Smooth muscle cell of the brain vasculature (primary cell): ENCODE data around the gene ART5.
A peak's percentile ranks its signal among the peaks of the same experiment; 100 is the strongest.

Source experiments
- DNase-seq: peaks from one replicate; pipeline ENCODE4 v3.0.0-alpha.2; 2012; ENCODE audit warnings: low read depth, low spot score

Gene ART5, protein sequence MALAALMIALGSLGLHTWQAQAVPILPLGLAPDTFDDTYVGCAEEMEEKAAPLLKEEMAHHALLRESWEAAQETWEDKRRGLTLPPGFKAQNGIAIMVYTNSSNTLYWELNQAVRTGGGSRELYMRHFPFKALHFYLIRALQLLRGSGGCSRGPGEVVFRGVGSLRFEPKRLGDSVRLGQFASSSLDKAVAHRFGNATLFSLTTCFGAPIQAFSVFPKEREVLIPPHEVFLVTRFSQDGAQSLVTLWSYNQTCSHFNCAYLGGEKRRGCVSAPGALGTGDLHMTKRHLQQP

DNA sequence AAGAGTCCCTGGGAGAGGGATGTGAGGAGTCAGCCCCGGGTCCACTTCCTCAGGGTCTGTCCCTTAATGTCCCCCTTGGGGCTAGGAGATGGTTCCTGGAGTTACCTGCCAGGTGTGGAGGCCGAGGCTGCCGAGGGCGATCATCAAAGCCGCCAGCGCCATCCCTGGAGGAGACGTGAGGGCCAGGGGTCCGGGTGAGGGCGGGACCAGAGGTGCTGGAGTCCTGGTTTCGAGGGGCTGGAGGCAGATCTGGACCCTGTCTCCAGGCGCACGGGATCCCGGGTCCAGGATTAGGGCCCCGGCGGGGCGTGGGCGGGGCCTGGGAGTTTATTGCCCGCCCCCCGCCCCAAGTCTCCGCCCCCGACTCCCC is at the start of gene ART5:
TSS of gene ART5 (minus strand) at position 292 of the 370 bp plus-strand sequence. CDS start at position 162, 130 bp downstream.
- no peak for DNase-seq

DNA sequence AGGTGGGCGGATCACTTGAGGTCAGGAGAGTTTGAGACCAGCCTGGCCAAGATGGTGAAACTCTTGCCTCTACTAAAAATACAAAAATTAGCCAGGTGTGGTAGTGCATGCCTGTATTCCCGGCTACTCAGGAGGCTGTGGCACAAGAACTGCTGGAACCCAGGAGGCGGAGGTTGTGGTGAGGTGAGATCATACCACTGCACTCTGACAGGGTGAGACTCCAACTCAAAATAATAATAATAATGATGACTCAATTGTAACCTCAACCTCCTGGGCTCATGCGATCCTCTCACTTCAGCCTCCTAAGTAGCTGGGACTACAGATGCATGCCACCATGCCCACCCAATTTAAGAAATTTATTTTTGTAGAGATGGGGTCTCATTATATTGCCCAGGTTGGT is 45.0 kb upstream of the ART5 start:
- DNase-seq: no peak

DNA sequence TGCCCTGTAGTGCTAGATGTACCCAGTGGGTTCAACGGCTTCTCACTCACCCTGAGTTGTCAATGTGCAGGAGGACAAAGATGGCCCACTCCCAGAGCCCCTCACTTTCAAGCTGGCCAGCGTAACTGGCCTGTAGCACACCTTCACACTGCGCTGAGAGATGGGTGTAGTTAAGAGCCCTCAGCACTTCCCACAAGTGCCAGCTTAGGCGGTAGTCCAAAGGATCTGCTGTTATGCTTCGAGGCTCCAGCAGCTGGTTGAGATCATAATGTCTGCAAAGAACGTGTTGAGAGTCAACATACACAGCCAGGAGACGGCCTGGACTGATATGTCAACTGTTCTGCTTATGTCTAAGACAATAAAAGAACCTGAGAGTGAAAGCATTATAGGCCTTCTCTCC is 44.1 kb upstream of the ART5 start:
- DNase-seq: no peak

DNA sequence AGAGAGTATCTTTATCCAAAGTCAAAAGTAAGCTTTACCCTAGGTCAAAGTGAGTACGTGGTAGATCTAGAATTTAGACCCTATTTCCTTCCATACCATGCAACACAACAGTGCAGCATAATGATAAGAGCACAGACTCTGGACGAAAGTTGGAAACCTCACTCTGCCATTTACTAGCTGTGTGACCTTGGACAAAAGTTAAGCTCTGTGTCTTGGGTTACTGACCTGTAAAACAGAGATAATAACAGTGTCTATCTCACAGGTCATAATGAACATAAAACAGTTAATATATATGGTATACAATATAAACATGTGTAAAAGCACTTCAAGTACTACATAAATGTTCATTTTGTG is 43.0 kb upstream of the ART5 start:
- no peak for DNase-seq

DNA sequence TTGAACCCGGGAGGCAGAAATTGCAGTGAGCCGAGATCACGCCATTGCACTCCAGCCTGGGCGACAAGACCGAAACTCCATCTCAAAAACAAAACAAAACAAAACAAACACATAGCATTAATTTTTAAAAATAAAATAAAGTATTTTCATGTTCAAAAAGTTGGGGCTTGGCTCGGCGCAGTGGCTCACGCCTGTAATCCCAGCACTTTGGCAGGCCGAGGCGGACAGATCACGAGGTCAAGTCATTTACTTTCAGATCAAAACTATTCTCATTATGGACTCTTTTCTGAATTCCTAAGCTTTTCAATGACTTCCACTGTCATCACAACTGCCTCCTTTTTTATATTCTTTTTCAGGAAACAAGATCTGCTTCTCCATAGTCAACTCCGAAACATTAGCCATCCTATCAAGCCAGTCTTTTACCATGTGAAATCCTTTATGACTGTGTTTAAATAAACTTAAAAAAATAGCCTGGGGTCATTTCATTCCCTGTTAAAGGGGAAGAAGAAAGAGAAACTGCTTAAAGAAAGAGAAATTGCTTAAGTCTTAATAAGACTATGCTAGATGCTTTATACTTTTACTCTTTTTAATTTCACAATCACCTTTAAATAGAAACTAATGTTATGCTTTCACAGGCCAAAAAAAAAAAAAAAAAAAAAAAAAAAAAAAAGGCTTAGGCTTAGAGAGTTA is 42.5 kb upstream of the ART5 start:
- DNase-seq: no peak

DNA sequence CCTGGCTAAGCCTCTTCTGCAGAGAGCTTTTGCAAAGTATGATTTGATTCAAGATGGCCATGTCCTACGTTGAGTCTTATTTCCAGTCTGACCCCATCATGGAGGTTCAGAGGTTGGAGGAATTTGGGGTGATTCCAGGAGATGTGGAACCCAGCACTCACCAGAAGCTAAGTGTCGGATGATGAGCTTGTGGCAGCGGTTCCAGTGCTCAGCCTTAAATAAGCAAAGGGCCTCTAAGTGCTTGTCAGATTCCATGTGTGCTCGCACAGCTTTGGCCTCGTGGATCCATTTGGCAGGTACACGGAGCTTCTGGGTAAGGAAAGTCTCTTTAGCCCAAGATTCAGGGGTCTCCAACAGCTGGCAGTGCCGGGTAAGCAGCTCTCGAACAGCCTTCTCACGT is 41.2 kb upstream of the ART5 start:
- no peak for DNase-seq

DNA sequence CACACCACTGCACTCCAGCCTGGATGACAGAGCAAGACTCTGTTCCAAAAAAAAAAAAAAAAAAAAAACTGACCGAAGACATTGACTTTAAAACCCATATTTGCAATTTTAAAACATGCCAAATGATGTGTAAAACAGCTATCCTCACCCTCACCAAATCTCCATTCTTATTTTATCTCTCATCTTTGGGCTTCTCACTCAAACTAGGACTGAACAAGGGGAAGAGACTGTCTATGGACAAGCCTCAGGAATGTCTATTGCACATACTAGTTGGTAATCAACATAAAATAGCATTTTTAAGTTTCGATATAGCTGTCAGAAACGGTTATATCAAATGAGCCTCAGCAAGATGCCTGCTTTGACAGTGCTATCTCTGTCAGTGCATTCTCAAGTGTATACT is 37.3 kb upstream of the ART5 start:
- no peak for DNase-seq

DNA sequence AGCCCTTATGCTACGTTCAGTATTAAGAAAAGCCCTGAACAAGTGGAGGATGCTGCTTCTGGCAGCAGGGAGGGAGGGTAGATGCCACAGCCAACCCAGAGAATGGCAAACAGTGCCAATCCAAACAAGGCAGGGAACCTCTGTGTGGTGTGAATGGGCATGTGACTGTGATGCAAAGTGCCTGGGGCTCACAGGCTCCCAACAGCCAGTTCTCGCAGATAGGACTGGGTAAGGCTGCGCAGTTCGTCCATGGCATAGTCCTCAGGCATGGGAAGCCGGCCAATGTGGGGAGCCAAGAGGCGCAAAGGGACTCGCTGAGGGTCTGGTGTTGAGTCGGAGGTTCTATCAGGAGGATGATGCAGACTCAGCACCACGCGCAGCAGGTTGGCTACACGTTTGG is 34.2 kb upstream of the ART5 start:
- DNase-seq: no peak

DNA sequence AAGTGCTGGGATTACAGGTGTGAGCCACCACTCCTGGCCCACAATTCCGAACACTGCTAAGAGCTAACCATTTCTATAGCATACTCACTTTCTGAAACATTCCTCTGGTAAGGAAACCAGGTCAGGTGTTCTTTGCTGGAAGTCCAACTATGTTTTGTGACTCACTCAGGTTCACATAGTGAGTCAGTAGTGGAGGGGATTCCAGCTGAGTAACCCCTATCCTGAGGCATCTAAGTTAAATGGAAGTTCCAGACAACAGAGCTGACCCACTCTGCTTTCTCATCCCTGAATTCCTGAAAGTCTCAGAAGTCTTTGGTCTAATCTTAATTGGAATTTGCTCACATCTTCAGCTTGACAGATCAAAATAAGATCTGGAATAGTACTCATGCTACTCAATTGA is 32.4 kb upstream of the ART5 start:
- peak; percentile 3 for DNase-seq

DNA sequence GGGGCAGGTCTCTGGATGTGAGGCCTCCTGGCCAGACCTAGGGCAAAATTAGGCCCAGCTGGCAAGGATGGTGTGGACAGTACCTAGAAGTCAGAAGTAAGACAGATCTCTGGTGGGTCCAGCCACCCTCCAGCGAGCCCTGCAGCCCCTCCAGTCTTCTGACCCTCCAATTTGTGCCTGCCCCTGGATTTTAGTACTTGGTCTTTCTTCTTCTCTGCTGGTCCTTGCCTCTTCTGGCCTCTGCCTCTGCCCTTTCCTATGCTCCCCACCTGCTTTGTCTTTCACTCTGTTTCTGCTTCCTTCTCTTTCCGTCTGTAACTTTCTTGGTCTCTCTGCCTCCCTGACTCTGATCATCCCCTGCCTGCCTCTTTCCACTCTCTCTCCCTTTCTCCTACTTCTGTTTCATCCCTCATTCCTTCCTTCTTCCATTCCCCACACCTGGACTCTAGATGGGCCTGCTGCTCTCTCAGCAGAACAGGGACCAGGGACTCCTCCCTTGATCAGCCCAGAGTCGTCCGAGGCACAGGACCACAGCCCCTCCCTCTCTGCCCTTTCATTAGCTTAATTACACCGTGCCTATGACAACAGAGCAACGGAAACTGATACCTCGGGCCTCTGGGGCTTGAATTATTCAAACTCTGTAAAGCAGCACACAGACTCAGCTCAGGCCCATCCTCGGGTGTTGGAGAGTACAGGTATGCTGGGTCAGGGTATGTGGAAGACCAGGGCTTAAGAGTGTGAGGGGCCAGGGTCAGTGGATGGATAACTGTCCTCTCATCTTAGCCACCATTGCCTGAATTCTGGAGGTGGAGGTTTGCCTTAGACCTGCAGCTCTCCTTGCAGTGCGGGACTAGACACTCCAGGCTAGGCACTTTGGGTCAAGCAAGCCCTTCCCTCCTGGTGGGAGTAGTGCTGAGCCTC is 29.8 kb upstream of the ART5 start, which contains the start of gene CHRNA10:
TSS of gene CHRNA10 (minus strand) at position 51 of the 921 bp plus-strand sequence. CDS start 72 bp downstream, outside the sequence.
- no peak for DNase-seq

DNA sequence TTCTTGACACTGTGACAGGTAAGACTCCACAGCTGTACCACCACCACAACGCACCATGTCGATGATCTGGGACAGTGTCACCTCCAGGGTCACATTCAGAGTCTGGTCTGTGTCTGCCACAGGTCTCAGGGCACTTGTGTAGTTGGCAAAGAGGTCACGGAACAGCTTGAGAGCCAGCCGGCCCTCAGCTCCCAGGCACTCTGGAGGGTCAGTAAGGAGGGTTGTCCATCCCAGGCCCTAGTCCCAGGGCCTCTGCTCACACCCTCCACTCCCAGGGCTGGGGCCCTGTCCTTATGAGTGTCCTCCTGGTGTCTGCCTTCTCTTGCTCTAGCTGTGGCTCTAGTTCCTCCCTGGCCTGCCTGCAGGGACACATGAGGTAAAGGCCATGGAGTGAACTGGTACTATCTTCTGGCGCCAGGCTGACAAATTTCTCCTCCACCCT is 28.0 kb upstream of the ART5 start:
- DNase-seq: no peak

DNA sequence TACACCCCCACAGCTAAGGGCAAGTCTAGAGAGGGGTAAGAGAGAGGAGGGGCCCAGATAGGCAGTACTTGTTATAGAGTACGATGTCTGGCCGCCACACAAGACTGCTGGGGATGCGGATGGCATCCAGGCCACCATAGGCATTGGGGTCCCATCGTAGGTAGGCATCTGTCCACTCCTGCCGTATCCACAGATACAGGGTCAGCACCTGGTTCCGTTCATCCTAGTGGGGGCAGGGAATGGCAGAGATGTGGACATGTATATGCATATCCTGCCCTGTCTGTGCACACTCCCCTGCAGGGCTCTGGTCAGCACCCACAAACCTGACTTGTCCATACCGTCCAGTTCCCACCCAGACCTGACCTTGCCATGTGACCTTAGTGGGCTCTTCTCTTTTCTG is 27.3 kb upstream of the ART5 start:
- no peak for DNase-seq

DNA sequence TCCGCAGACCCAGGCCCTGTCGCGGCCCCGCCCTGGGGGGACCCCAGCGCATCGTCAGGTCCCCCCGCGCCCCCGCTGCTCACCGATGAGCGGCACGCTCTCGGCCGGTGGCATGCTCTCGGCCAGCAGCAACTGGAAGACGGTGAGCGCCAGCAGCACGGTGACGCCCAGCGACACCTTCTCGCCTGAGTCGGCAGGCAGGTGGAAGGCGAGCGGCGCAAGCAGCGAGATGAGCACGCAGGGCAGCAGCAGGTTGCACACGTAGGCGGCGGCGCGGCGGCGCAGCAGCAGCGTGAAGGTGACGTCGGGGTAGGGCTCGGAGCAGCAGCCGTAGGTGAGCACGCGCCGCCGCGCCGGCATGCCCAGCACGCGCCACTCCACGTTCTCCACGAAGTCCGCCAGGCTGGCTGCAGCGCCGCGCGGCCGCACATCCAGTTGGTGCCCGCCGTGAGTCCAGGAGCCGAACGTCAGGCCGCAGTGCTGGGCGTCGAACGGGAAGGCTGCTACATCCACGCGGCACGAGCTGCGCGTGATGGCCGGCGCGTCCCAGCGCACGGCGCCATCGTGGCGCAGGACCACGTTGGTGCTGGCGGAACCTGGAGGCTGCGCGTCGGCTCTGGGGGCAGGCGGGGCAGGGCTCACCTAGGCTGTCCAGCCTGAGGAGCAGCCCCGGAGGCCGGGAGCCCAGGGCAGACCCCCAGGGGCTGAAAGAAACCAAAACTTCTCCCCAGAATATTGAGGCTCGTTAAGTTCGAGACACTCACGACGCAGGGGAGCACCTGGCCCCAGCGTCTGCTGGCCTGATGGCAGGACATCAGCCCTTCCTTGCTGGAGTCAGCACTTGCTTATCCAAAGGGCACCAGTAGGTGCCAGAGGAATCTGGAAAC is 25.6 kb upstream of the ART5 start:
- no peak for DNase-seq

DNA sequence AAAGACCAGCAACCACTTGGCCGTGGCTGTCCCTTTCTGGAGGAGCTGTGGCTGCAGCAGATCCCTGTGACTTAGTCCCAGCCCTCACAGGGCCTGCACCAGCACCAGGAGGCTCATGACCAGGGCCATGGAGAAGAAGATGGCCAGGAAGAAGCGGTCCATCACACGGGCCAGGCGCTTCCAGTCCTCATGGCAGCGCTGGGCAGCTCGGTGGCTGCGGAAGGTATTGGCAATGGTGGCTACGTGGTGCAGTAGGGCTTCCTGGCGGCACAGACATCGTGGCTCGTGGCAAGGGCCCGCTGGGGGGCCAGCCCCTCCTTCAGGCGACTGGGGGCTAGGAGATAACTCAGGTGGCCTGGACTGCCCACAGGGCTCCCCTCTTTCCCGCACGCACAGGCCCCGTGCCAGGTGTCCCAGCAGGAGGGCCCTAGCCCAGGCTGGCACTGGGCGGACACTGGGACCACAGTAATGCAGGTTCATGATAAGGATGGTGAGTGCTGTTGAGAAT is 24.3 kb upstream of the ART5 start:
- no peak for DNase-seq

DNA sequence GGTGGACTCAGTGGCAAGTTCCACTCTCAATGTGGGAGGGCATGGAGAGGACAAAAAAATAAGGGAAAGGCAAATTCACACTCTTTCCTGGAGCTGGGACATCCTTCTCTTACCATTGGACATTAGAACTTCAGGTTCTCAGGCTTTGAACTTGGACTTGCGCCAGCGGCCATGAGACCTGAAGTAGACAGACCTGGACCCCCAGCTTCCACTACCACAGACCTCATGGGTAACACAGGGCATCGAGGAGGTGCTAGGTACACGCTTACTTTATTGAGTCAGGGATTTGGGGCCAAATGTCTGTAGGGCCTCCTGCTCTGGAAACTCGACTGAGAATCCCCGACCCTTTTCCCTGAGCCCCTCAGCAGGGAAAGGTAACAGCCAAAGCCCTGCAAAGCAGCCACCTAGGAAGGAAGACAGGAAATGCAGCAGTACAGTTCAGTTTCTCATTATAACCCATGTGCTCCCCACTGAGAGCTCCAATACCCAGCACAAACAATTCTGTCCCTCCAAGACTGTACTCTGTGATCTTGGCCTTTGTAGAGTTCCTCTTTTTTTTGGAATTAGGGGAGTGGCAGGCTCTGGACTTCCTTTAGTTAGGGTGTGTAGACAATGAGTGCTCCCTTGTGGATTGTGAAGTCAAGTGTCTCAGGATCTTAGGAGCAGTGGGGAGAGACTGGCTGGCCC is 23.7 kb upstream of the ART5 start:
- no peak for DNase-seq

DNA sequence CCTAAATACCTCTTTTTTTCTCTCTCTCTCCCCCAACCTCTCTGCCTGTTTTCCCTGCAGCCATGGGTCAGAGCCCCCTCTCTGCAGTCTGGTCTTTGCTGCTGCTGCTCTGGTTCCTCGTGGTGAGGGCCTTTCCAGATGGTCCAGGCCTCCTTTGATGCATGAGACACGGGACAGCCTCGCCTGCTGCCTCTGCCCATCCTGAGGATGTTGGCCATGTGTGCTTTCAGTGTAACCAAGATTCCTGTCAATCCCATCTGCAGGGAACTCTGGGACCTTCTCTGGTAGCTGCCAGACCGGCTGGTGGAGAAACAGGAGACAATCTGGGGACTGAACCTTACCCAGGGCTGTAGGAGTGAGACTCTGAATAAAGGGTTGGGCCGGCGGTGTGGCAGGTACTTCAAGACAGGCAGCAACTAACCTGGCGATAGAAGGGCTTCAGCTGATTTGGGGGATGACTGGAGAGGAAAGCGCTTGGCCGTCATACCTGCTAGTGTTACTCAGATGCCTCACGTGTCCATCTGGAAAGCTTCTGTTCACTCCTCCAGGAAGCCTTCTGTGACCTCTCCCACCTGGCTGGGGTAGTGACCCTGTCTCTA is 22.3 kb upstream of the ART5 start:
- DNase-seq: no peak

DNA sequence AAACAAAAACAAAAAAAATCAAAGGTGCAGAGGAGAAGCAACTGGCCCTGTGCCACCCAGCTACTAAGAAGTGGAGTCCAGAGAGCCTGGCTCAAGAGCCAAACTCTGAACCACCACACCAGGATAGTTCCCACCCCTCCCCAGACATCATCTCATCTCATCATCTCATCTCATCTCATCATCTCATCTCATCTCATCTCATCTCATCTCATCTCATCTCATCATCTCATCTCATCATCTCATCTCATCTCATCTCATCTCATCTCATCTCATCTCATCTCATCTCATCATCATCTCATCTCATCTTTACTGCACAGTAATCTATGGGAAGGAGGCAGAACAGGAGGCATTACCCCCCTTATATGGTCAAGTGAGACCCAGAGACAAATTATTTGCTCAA is 21.1 kb upstream of the ART5 start:
- no peak for DNase-seq

DNA sequence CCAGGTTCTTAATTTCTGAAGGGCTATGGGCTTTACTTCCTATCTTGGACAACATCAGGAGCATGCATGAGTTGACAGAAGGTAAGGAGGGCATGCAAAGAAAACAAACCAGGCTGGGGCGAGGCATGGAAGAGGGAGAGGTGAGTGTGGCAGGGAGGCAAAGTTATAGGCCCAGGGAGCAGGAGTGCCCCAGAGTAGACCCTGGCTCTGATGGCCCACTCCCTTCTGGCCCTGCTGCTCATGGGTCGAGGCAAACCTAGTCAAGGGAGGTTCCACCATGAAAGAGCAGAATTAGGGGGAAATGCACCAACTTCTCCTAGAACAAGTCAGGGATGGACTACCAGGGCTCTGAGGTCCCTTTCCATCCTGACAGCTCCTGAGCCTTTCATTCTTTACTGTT is 19.2 kb upstream of the ART5 start:
- no peak for DNase-seq

DNA sequence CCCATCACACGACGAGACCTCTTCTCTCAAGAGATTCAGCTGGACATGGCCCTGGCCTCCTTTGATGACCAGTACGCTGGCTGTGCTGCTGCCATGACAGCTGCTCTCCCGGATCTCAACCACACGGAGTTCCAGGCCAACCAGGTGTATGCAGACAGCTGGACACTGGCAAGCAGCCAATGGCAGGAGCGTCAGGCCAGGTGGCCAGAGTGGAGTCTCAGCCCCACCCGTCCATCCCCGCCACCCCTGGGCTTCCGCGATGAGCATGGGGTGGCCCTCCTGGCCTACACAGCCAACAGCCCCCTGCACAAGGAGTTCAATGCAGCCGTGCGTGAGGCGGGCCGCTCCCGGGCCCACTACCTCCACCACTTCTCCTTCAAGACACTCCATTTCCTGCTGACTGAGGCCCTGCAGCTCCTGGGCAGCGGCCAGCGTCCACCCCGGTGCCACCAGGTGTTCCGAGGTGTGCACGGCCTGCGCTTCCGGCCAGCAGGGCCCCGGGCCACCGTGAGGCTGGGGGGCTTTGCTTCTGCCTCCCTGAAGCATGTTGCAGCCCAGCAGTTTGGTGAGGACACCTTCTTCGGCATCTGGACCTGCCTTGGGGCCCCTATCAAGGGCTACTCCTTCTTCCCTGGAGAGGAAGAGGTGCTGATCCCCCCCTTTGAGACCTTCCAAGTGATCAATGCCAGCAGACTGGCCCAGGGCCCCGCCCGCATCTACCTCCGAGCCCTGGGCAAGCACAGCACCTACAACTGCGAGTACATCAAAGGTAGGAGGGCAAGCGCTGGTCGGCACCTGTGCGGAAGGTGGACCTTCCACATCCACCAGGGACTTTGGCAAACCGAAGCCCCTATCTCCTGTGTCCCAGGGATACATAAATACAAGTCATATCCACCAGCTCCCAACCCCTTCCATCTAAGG is 18.1 kb upstream of the ART5 start:
- DNase-seq: no peak
